GM06990 (cell line): ENCODE measurements around the gene ENOX1.

Experiments
- DNase-seq: peaks from one replicate; pipeline ENCODE4 v3.0.0-alpha.2; 2011; ENCODE audit not compliant: insufficient read length; ENCODE audit errors: extremely low read depth
- H3K27me3 ChIP-seq: replicated peaks from 2 replicates; pipeline ENCODE4 v1.6.0; 2011; ENCODE audit warnings: low read length; ENCODE audit not compliant: control insufficient read depth, insufficient read depth
- H3K36me3 ChIP-seq: 2 replicates; pipeline ENCODE4 v1.5.1; 2011; ENCODE audit warnings: low read length; ENCODE audit not compliant: control insufficient read depth, insufficient read depth
- H3K4me3 ChIP-seq: replicated peaks from 2 replicates; pipeline ENCODE4 v1.5.1; 2011; ENCODE audit warnings: low read depth, mild to moderate bottlenecking, control low read depth, low read length
- TF ChIP-seq, protein P1 (sequence below): IDR thresholded peaks from 2 replicates; pipeline ENCODE4 v1.5.1; 2011; ENCODE audit warnings: low read length, control low read depth, mild to moderate bottlenecking, inconsistent platforms; ENCODE audit not compliant: insufficient read depth, poor library complexity, severe bottlenecking

Gene ENOX1

DNA sequence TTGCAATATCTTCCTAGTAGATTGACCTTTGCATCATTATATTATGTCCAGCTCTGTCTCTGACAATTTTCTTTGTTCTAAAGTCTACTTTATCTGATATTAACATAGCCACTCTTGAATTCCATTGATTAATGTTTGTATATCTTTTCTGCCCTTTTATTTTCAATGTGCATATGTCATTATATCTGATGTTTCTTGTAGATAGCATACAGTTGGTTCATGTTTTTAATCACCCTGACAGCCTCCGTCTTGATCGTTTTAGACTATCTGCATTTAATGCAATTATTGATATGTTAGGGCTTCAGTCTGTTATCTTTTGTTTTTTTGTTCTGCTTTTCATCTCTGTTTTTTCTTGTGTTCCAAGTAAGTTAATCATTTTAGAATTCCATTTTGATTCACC, 159.8 kb downstream of the ENOX1 start:
- TF ChIP-seq, protein P1, sequence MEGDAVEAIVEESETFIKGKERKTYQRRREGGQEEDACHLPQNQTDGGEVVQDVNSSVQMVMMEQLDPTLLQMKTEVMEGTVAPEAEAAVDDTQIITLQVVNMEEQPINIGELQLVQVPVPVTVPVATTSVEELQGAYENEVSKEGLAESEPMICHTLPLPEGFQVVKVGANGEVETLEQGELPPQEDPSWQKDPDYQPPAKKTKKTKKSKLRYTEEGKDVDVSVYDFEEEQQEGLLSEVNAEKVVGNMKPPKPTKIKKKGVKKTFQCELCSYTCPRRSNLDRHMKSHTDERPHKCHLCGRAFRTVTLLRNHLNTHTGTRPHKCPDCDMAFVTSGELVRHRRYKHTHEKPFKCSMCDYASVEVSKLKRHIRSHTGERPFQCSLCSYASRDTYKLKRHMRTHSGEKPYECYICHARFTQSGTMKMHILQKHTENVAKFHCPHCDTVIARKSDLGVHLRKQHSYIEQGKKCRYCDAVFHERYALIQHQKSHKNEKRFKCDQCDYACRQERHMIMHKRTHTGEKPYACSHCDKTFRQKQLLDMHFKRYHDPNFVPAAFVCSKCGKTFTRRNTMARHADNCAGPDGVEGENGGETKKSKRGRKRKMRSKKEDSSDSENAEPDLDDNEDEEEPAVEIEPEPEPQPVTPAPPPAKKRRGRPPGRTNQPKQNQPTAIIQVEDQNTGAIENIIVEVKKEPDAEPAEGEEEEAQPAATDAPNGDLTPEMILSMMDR: no peak
- Histone ChIP-seq H3K36me3 (no peaks in the 10 kb centered on the region), H3K4me3 (no peak overlapping the region), H3K27me3 (no peaks in the 10 kb centered on the region)
- DNase-seq: no peak

- Histone ChIP-seq H3K4me3 (no peak overlapping the region), H3K27me3 (no peaks in the 10 kb centered on the region), H3K36me3 (no peaks in the 10 kb centered on the region)
- no peak for DNase-seq
- TF ChIP-seq, protein P1: no peak
Observed at GRCh38 chr13:43614063-43614462, 172.7 kb downstream of the ENOX1 start.

DNA sequence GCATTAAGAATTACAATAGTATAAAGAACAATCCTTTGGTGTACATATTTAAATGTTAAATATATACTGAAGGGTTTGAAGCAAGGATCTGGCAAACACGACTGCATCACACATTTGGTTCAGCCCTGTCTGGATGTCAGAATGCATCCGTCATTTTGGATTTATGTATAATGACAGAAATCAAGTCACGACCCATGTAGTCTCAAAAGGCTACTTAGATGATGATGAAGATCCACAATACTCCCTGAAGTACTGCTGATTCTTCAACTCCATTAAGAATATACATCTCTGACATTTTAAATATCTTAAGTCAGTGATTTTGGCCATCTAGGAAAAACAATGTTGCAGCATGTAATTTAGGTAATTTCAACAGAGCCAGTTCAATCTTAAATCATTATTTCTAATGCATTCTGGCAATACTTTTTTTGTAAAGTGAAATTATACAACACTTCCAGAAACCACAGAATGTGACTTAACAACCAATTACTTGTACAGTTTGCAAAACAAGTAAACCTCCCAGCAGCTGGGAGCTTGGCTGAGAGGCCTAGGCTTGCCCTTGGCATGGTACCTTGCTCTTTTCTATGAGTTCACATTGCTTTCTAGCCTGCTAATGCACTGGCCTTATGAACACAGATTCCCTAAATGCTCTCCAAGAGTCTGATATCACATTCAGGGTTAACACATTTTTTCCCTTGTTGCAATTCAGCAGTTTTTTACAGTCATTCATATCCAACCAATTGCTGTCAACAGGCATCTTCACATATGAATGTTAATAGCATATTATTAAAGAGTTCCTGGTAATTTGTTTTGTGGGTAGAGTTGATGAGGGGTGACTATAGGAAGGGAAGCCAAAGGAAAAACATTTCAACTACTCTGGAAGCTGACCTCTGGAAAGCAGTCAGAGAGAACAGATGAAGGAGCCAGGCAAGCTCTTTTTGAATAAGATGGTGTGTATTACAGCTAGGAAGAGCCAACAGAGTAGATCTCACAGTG, 175.2 kb downstream of the ENOX1 start:
- DNase-seq: no peak
- no peak overlapping the region for H3K4me3 ChIP-seq
- TF ChIP-seq, protein P1: no peak
- H3K36me3 ChIP-seq: no peaks in the 10 kb centered on the region
- no peaks in the 10 kb centered on the region for H3K27me3 ChIP-seq

- no peak for DNase-seq
- Histone ChIP-seq H3K27me3 (no peaks in the 10 kb centered on the region), H3K4me3 (no peak overlapping the region), H3K36me3 (no peaks in the 10 kb centered on the region)
- TF ChIP-seq, protein P1: no peak
Observed at GRCh38 chr13:43608400-43609137, 178.2 kb downstream of the ENOX1 start.

GRCh38 chr13:43597599-43597945, 189.2 kb downstream of the ENOX1 start:
- no peak overlapping the region for H3K4me3 ChIP-seq
- TF ChIP-seq, protein P1: no peak

More at GRCh38 chr13:43597599-43597945, 189.2 kb downstream of the ENOX1 start:
- no peaks in the 10 kb centered on the region for H3K36me3 ChIP-seq
- DNase-seq: no peak
- H3K27me3 ChIP-seq: no peaks in the 10 kb centered on the region
